Measurements from ENCODE around the gene MSRB1.

The MSRB1 gene

GRCh38 chr16:1914988-1915387, 28.0 kb downstream of the MSRB1 start:
- H3K27me3 Mint-ChIP-seq (ENCODE audit: low read depth) = peaks cover 58% of the 10 kb centered on the region
- no peaks in the 10 kb centered on the region for H3K9me3 Mint-ChIP-seq
- H3K4me1 Mint-ChIP-seq = no peaks in the 10 kb centered on the region
- no peak overlapping the region for H3K27ac Mint-ChIP-seq
- H3K36me3 Mint-ChIP-seq (ENCODE audit: low read depth) = no peaks in the 10 kb centered on the region
- no peak for TF ChIP-seq CTCF (IDR thresholded peaks at IDR 0.05; ENCODE audit: unreplicated experiment in 3 of 3)
- no peak overlapping the region for H3K4me3 Mint-ChIP-seq

- Mint-ChIP-seq H3K4me1 (no peaks in the 10 kb centered on the region), H3K9me3 (no peaks in the 10 kb centered on the region), H3K36me3 (ENCODE audit: low read depth) (no peaks in the 10 kb centered on the region), H3K4me3 (no peak overlapping the region), H3K27ac (no peak overlapping the region), H3K27me3 (ENCODE audit: low read depth) (peaks cover 50% of the 10 kb centered on the region)
- no peak for TF ChIP-seq CTCF (IDR thresholded peaks at IDR 0.05; ENCODE audit: unreplicated experiment in 3 of 3)
Observed at GRCh38 chr16:1914084-1914608, 28.9 kb downstream of the MSRB1 start.

GRCh38 chr16:1913327-1914083, 29.5 kb downstream of the MSRB1 start:
- Mint-ChIP-seq H3K36me3 (ENCODE audit: low read depth) (no peaks in the 10 kb centered on the region), H3K4me3 (no peak overlapping the region), H3K27ac (no peak overlapping the region), H3K9me3 (no peaks in the 10 kb centered on the region), H3K27me3 (ENCODE audit: low read depth) (peaks cover 48% of the 10 kb centered on the region), H3K4me1 (peaks cover 4% of the 10 kb centered on the region)
- no peak for TF ChIP-seq CTCF (IDR thresholded peaks at IDR 0.05; ENCODE audit: unreplicated experiment in 3 of 3)

GRCh38 chr16:1912215-1912543, 30.8 kb downstream of the MSRB1 start:
- peaks cover 5% of the 10 kb centered on the region for H3K4me1 Mint-ChIP-seq
- no peak overlapping the region for H3K27ac Mint-ChIP-seq
- no peaks in the 10 kb centered on the region for H3K9me3 Mint-ChIP-seq
- no peaks in the 10 kb centered on the region for H3K36me3 Mint-ChIP-seq (ENCODE audit: low read depth)
- peaks cover 43% of the 10 kb centered on the region for H3K27me3 Mint-ChIP-seq (ENCODE audit: low read depth)
- no peak for TF ChIP-seq CTCF (IDR thresholded peaks at IDR 0.05; ENCODE audit: unreplicated experiment in 3 of 3)
- H3K4me3 Mint-ChIP-seq = no peak overlapping the region

GRCh38 chr16:1911467-1912214, 31.4 kb downstream of the MSRB1 start:
- Mint-ChIP-seq H3K4me1 (peaks cover 5% of the 10 kb centered on the region), H3K4me3 (no peak overlapping the region), H3K36me3 (ENCODE audit: low read depth) (no peaks in the 10 kb centered on the region), H3K9me3 (no peaks in the 10 kb centered on the region), H3K27ac (no peak overlapping the region), H3K27me3 (ENCODE audit: low read depth) (peaks cover 38% of the 10 kb centered on the region)
- TF ChIP-seq CTCF (IDR thresholded peaks at IDR 0.05; ENCODE audit: unreplicated experiment in 3 of 3) = no peak

Measured in nephron (organoid).